ENCODE measurements around the gene MAGEA9B.
"Not testable (repeated sequence)": the region's sequence is repeated elsewhere in the genome, so short reads cannot be mapped to it uniquely, and the experiment has no call there.

The MAGEA9B gene

DNA sequence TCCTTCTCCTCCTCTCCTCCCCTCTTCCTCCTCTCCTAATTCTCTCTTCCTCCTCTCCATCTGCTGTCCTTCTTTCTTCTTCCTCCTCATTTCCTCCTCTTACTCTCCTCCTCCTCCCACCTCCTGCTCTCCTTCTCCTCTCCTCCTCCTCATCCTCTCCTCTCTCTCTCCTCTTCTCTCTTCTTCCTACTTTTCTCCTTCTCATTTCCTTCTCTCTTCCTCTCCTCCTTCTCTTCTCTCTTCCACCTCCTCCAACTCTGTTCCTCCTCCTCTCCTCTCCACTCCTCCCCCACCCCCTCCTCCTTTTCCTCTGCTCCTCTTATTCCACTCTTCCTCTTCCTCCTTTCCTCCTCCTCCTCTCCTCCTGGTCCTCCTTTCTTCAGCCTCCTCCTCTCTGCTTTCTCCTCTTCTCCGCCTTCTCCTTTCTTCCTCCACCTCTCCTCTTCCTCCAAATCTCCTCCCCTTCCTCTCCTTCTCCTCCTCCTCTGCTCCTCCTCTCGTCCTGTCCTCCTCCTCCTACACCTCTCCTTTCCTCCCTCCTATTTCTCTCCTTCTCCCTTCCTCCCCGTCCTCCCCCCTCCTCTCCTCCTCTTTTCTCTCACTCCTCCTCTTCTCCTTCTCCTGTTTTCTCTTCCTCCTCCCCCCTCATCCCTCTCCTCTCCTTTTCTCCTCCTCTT is 52.2 kb downstream of the MAGEA9B start:
- DNase-seq (ENCODE audit: low read depth in 2 of 2): not testable (repeated sequence)

DNA sequence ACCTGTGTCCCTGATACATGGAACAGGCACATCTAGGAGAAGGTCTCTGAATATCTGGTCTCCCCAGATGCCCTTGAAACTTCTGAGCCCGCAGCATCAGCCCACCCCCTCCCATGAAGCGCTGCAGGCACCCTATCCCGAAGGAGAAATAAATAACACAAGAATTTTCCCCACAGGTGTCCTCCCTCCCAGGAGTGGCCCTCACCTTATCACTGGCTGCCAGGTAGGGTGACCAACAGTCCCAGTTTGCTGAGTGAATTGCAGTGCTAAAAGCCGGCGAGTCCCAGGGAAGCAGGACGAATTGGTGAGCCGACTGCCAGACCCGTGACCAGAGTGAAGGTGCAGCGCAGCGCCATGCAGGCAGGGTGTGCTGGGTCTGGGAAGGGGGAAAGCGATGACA is 53.3 kb downstream of the MAGEA9B start:
- DNase-seq (ENCODE audit: low read depth in 2 of 2): not testable (repeated sequence)

DNA sequence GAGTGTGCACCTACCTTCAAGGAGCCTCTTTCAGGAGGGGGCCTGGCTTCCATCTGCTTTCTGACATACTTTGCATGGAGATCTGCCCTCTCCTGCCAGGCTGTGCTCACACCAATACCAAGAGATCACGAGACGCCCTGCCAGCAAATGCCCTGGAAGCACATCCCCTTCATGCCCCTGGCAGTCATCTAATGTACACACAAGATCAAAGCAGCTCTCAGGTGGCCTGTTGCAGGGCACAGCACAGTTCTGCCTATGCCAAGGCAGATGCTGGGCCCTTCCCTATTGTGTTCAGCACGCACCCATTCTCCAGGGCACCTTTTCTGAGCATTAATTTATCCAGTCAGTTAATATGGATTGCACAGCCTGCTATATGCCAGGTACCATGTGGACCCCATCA is 54.4 kb downstream of the MAGEA9B start:
- not testable (repeated sequence) for DNase-seq (ENCODE audit: low read depth in 2 of 2)
